CD4-positive, alpha-beta T cell treated with Interleukin-21 for 1 hour (primary cell): ENCODE results near the gene CFLAR.
A peak's percentile ranks its signal among the peaks of the same experiment; 100 is the strongest.
"Not testable (repeated sequence)": the region's sequence is repeated elsewhere in the genome, so short reads cannot be mapped to it uniquely, and the experiment has no call there.

ENCODE experiments used
- DNase-seq: peaks from one replicate; pipeline ENCODE4 v3.0.0-alpha.2; 2020

CFLAR gene

DNA sequence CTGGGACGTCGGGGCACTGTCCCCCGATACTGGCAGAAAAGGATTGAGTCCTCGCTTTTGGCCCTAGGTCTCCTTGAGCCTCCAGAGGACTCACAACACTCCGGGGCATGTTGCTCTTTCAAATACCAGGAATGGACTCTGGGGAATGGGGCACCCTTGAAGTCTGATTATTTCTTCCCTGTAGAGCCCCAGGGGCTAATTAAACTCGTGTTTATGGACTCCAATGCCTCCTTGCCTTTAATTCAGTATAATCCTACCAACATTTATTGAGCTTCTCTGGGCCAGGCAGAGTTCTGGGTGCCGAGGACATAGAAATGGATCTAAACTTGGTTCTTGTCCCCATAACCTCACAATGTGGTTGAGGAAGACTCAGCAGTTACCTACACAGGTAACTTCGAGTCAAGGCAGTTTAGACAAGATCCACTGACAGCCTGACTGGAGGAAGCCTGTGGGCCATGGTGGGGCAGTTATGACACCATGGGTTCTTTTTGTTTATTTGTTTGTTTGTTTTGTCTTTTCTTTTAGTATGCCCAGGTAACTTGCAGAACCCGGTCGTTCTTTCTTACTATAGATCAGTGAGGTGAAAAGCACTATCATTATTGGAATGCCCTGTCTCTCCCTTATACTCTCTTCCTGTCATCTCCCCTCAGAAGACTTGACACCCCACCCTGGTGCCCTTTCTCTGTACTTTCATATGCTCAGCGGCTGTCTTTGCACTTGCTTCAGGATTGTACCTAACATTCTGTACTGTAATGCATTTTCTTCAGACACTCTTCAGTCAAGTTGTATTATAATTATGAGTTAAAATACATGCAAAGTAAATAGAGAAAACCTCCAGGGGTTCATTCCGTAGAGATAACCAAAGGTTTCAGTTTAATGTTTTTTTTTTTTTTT lies 3.2 kb downstream of the CFLAR start:
- DNase-seq = peak; percentile 58

DNA sequence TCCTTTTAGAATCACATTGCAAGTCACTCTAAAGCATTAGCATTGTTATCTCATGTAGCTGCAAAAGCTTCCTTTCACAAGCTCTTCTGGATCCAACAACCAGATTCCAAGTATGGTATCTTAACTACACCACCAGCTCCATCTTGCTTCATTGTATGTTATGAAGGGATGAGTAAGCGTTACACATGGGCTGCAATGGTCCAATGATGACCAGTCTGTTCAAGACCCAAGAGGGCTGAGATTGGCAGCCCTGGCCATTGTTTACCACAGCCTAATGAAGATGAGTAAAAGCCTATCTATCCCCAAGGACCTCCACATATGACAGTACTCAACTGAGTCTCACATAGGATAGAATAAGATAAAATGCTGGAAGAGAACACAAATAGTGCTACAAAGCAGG lies 6.3 kb downstream of the CFLAR start:
- DNase-seq = no peak

DNA sequence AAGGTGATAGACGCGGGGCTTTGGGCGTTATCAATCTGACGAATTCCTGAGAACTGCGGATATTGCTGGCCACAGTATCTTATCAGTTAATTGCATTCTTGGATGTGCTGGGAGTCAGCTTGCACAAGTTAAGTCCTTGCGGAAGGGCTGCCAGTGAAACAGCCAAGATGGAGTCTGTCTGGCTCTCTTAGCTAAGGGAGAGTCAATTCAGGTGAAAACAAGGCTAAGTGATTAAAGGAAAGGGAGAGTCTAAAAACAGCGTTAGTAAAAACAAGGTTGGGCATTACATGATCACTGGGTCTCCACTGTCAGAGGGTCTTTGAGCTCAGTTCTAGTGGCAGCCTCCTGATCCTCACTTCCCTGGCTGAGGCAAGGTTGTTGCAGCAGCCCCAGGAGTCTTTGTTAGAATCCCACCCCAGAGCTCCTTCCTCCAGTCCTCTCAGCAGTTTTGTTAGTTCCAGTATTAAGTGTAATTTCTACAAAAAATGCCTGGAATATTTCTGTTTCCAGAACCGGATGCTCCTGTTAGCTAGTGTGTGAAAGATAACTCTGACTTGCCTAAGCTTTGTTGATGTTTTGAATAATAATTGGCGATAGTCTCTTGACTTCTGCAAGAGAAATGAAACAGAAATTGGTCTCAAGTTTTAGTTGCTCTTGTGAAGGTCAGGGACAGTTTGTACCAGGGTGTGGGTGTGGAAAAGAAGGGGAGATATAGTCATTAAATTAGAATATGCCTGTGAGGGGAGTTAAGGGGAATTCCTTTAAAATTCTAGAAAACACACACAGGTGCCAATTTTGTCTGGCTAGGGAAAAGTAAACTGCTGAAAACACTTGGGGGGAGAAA lies 10.6 kb downstream of the CFLAR start:
- DNase-seq = peak; percentile 58

DNA sequence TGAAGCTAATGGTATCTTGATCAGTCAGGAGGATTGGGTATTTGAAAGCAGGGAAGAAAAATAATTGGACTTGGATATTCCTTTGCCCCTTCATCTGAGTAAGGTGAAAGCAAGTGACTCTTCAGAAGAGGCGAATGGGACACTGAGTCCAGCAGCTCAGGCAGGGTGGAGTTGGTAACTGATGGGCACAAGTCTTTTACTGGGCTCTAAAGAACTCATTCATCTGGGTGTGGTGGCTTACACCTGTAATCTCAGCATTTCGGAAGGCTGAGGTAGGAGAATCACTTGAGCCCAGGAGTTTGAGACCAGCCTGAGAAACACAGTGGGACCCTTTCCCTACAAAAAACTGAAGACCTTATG lies 11.2 kb downstream of the CFLAR start:
- DNase-seq = no peak

DNA sequence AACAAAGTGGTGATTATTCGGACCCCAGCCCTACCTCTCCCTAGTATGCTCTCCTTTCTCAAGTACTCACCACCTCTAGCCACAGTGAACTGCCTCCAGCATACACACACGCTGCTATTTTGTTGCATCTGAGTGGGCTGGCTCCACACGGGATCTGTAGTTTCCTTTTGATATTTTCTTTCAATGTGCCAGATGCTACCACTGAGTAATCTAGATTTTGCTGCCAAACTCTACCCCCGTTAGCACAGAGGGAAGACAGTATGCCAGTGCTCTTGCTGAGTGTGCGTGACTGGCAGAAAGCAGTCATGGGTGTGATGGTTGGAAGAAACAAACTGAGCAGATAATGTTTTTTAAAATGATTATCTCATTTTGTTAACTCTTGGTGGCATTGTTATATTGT lies 11.6 kb downstream of the CFLAR start:
- peak; percentile 54 for DNase-seq

DNA sequence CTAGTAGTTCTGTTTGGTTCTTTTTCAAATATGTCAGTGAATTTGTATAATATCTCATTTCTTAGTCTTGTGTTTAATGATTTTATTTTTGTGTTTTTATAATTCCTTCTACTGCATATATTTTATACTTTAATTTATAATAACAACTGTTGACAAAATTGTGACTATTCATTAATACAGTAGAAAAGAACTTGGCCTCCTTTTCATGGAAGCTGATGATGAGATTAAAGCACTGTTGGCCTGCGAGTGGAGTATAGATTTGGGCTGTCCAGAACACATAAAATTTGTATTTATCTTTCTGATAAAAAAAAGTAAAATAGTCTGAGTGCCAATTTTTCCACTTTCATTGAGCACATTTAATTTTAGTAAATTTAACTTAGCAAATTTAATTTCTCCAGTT lies 12.1 kb downstream of the CFLAR start:
- no peak for DNase-seq

DNA sequence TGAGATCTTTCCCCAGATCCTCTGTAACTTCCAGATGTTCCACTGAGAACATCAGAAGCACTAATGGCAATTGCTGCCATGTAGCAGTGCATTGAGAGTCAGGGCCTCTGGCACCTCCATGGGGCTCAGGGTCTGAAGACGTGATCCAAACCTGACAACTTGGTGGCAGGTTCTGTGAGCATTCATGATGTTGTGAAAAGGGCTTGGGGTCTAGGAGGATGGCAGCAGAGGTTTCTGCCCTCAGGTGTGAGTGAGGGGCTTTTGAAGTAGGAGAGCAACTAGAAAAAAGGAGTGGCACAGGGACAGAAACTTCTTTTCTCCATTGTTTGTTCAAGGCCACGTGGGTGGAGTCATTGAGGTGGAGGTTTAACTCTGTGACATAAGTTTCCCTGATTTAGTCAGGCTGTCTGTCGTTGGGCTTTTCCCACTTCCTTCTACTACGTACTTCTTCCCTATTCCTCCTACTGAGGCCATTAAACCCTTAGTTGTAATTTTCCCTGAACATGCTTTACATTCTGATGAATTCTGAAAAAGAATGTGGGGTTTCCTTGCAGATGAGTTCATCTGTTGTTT lies 13.1 kb downstream of the CFLAR start:
- DNase-seq = peak; percentile 52

DNA sequence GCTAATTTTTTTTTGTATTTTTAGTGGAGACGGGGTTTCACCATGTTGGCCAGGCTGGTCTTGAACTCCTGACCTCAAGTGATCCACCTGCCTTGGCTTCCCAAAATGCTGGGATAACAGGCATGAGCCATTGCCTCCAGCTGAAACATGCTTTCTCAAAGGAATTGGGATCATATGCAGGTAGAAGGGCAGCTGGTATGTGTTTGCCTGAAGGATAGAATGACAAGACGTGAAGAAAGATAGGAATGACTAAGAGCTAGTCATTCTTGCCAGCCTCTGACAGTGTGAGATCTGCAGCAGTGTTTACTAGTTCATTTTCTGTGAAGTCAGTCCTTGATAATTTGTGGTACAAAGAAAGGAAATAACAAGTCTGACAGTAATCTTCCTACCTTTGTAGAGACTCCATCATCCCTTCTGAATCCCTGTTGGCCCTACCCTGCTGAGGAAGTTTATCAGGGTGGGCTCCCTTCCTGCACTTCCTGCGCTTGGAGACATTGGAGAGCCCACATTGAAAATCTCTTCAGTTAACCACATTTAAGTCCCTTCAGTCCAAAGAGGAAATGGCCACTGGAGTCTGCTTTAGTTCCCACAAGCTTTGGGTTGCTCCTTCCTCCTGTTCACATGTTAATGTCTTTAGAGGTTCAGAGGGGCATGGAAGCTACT lies 14.7 kb downstream of the CFLAR start:
- DNase-seq = peak; percentile 65

DNA sequence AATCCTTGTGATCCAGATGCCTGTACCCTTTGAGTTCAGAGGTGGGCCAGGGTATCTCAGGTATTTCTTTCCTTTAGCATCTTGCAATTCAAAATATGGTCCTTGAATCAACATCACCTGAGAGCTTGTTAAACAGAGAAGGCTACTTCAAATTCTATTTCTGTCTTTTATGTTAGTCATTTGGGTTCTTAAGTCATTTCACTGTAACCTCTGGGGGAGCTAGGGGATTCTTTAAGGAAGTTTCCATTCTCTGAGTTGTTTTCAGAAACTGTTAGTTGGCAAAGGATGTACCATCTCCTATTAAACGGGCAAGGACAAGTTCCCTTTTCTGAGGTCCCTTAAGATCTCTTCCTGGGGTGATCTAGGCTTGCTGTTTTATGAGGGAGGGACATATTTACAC lies 16.6 kb downstream of the CFLAR start:
- DNase-seq = no peak

DNA sequence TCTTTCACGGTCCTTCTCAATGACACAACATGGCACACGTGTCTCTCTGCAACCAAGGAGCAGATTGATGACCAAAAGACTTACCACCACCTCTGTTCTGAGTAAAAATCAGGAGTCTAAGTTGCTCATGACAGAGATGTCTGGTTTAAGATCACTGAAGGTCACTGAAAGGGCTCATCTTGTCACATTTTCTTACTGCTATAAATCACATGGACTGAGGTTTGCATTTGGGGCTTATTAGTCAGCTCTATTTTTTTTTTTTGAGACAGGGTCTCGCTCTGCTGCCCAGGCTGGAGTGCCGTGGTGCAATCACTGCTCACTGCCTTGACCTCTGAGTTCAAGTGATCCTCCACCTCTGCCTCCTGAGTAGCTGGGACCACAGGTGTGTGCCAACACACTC lies 19.4 kb downstream of the CFLAR start:
- no peak for DNase-seq

DNA sequence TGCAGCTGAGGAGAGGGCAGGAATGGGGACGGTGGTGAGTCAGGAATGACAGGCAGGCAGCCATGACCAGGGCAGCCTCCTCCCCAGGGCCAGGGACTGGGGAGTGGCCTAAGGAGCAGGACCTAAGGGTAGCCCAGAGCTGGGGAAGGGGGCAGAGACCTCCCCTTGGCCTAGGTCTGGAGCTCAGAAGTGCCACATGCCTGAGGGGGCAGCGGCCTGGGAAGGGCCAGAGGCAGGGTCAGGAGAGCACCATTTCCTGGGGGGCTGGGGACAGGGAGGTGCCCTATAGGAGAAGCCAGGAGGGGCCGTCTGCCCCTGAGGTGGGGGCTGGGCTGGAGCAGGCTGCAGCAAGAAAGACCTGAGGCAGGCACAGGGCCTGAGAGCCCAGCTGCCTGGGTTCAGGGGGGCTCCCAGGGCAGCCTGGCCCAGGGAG lies 20.9 kb downstream of the CFLAR start:
- no peak for DNase-seq

DNA sequence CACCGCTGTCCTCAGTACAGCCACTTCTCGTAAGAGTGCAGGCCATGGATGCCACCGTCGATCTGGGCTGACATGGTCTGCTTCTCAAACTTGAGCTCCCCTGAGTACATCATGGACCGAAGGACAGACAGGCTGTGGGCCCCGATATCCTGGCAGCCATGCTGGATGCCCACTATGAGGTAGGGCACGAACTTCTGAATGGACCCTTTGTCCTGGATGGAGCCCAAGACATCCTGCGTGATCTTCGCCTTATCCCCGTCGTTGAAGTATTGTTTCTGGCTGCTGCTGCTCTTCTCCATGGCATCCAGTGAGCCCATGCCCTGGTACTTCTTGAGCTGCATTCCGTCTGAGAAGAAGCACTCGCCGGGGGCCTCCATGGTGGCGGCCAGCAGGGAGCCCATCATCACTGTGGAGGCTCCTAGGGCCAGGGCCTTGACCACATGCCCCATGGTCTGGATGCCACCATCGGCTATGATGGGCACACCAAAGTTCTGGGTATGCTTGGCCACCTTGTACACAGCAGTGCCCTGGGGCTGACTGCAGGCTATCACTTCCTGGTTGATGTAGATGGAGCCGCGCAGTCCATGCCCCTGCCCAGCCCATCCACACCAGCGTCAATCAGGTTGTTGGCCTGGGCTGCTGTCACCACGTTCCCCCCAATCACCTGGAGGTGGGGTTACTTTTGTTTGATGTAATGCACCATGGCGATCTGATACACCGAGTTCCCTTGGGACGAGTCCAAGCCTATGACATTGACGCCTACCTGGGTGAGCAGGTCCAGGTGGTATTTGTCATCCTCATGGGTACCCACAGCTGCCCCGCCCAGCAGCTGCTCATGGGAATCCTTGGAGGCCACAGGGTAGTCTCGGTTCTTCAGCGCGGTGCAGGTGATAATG lies 21.8 kb downstream of the CFLAR start:
- DNase-seq = no peak

DNA sequence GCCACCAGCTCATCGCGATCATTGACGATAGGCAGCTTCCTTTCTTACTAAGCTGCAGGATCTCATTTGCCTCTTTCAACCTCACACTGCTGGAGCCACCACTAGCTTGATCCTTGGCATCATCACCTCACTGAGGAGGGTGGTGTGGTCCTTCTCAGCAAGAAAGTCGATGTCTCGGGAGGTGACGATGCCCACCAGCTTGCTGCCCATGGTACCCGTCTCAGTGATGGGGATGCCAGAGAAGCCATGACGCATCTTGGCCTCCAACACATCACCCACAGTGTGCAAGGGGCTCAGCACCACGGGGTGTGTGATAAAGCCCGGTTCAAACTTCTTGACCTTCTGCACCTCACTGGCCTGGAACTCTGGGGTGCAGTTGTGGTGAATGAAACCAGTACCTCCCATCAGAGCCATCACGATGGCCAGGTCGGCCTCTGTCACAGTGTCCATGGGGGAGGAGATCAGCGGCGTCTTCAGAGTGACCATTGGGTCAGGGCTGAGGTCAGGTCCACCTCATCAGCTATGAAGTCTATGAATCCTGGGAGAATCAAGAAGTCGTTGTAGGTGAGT lies 22.5 kb downstream of the CFLAR start:
- DNase-seq = no peak

DNA sequence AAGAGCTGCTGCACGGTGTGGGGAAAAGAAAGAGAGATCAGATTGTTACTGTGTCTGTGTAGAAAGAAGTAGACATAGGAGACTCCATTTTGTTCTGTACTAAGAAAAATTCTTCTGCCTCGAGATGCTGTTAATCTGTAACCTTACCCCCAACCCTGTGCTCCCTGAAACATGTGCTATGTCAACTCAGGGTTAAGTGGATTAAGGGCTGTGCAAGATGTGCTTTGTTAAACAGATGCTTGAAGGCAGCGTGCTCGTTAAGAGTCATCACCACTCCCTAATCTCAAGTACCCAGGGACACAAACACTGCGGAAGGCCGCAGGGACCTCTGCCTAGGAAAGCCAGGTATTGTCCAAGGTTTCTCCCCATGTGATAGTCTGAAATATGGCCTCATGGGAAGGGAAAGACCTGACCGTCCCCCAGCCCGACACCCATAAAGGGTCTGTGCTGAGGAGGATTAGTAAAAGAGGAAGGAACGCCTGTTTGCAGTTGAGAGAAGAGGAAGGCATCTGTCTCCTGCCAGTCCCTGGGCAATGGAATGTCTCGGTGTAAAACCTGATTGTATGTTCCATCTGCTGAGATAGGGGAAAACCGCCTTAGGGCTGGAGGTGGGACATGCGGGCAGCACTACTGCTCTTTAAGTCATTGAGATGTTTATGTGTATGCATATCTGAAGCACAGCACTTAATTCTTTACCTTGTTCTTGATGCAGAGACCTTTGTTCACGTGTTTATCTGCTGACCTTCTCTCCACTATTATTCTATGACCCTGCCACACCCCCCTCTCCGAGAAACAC lies 23.2 kb downstream of the CFLAR start:
- DNase-seq = not testable (repeated sequence)

DNA sequence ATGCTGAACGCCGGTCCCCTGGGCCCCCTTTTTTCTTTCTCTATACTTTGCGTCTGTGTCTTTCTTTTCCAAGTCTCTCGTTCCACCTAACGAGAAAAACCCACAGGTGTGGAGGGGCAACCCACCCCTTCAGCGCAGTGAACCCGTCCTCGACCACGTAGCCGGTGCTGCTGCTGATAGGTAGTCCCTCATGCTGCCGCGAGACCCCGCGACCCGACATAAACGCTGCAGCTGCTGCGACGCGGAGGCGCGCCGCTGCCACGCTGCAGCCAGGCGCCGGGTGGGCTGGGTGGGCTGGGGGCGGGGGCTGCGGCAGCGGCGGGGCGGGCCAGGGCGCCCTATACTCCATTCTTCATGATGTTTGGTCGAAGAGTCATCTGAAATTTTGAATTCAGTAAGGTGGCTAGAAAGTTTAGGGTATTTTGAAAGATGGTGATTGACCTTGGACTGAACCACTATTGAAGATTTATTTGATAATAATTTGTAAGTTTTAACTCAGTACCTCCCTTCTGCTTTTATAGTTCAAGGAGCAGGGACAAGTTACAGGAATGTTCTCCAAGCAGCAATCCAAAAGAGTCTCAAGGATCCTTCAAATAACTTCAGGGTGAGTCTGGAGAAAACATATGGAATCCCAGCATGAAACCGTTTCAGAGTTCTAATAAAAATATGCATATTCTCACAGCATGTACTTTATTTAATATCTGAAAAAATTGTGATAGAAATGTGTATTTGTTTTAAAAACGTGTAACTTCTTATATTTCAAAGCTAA lies 24.1 kb downstream of the CFLAR start:
- DNase-seq = no peak

DNA sequence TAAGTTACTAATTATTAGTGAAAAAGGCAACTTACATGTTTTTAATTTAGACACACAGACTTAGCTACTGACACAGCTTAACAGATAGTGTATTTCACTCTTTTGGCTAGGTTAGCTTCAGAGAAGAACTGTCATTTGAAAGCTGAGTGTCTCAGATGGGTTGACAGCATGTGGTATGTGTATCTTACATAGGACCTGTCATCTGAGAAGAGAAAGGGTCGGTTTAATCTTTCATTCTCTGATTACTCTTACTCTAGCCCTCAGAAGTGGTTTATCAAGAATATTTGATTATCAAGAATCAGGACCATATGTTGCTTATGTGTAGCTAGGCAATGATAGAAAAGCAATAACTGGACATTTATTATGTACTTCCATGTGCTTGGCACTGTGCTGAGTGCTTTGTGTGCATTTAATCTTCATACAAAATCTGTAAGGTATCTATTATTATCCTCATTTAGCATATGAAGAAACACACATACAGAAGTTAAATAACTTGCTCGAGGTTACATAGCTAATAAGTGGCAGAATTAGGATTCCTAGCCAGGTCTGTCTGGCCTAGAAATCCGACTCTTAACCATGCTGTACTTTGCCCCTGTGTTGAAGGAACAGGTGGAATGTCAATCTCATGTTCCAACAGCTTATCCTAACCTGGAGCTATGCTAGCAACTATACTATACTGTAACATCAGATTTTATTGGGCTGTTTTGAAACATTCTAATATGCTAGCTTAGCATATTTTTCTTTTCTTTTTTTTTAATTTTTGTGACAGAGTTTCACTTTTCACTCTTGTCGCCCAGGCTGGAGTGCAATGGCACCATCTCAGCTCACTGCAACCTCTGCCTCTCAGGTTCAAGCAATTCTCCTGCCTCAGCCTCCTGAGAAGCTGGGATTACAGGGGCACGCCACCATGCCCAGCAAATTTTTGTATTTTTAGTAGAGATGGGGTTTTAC lies 28.4 kb downstream of the CFLAR start:
- no peak for DNase-seq

DNA sequence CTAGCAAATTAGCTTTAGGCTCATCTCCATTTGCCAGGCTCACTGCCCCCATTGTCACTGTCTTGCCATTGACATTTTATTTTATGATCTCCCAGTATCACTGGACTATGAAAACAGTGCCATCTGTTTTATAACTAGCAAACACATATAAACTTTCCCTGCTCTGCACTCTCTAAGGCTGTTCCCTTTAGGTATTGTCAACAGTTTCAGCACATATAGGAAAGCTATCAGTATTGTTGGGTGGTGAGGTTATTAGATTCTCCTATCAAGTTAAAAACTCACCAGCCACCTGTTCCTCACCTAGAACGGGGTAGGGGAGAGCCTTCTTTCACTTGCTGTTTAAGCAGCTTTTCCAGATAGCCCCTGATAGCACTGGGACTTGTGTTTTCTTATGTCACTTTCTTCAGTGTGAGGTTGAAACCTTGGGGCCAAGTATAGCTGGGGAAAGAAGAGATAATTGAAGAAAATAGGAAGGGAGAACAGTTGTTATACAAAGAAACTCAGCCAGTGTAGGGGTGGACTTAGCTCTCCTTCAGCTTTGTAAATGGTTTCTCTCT lies 32.5 kb downstream of the CFLAR start:
- DNase-seq = no peak

DNA sequence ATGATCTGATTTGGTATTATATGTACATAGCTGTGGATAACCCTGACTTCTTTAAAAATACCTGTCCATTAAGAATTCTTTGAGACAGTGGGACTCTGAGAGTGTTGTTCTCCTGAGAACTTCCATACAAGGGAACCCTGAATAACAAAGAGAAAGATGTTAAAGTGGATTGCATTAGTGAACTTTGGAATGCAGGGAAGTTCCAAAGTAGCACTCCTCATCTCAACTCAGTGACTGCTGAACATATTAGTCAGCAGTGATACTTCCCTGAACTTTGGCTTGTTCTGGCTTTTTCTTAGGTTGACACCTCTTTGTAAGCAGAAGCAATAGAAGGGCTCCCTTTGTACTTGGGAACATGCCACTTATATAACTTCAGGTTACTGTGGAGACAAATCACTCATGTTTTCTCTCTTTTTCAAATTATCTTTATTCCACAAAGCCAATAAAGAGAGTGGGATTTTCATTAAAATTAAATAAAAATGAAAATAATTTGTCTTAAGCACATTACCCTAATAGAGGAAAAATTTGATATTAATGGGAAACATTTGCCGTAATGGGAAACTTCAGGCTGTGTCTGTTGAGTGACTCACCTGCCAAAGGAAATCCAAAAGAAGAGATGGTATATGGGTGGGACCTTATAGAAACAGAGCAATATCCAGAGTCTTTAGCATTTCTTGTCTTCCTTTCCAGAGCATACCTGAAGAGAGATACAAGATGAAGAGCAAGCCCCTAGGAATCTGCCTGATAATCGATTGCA lies 33.3 kb downstream of the CFLAR start:
- DNase-seq = no peak
